HG03159 (cell line): Measurements from ENCODE around the gene NECTIN4.
"Not testable (repeated sequence)": the region's sequence is repeated elsewhere in the genome, so short reads cannot be mapped to it uniquely, and the experiment has no call there.

Experiments used
- ATAC-seq: cut with Tn5 transposase; IDR thresholded peaks from one replicate; pipeline ENCODE4 v1.9.1; 2021; ENCODE audit warnings: mild to moderate bottlenecking, moderate library complexity; ENCODE audit not compliant: unreplicated experiment

The NECTIN4 gene

GRCh38 chr1:161065681-161066080 lies 23.7 kb downstream of the NECTIN4 start:
- not testable (repeated sequence) for ATAC-seq

GRCh38 chr1:161063936-161064335 lies 25.4 kb downstream of the NECTIN4 start:
- ATAC-seq, result not testable (repeated sequence)

- no peak for ATAC-seq
Observed at GRCh38 chr1:161061419-161061818, 27.9 kb downstream of the NECTIN4 start.

GRCh38 chr1:161059293-161059692 lies 30.1 kb downstream of the NECTIN4 start:
- ATAC-seq, result no peak

GRCh38 chr1:161054805-161055204 lies 34.6 kb downstream of the NECTIN4 start:
- ATAC-seq, result no peak

- no peak for ATAC-seq
Observed at GRCh38 chr1:161054232-161054631, 35.1 kb downstream of the NECTIN4 start.

- no peak for ATAC-seq
Observed at GRCh38 chr1:161052899-161053298, 36.5 kb downstream of the NECTIN4 start.

GRCh38 chr1:161051219-161051618 lies 38.1 kb downstream of the NECTIN4 start:
- no peak for ATAC-seq

GRCh38 chr1:161048949-161049722 lies 40.2 kb downstream of the NECTIN4 start:
- ATAC-seq, result no peak

- ATAC-seq, result no peak
Observed at GRCh38 chr1:161047436-161048420, 41.6 kb downstream of the NECTIN4 start.

GRCh38 chr1:161046605-161047228 lies 42.6 kb downstream of the NECTIN4 start:
- peak; percentile 46 for ATAC-seq

- ATAC-seq, result peak; percentile 44
Observed at GRCh38 chr1:161045736-161046604, 43.4 kb downstream of the NECTIN4 start, which contains the start of gene USF1. TSS of gene USF1 (minus strand) at chr1:161045977. CDS start at chr1:161043275, 2,702 bp downstream.

- ATAC-seq, result peak; percentile 45
Observed at GRCh38 chr1:161044908-161045735, 44.2 kb downstream of the NECTIN4 start.

GRCh38 chr1:161044535-161044907 lies 44.8 kb downstream of the NECTIN4 start:
- ATAC-seq, result no peak

GRCh38 chr1:161039546-161039945 lies 49.8 kb downstream of the NECTIN4 start:
- ATAC-seq, result no peak

- ATAC-seq, result no peak
Observed at GRCh38 chr1:161039154-161039545, 50.2 kb downstream of the NECTIN4 start.

- peak; percentile 87 for ATAC-seq
Observed at GRCh38 chr1:161038523-161039153, 50.7 kb downstream of the NECTIN4 start, which contains the start of gene TSTD1. TSS of gene TSTD1 (minus strand) at chr1:161038964. CDS start at chr1:161038889, 75 bp downstream.

GRCh38 chr1:161037661-161038522 lies 51.5 kb downstream of the NECTIN4 start:
- ATAC-seq, result no peak
